HG02571 (cell line): ENCODE results near the gene UBXN2A.
"Not testable (repeated sequence)": the region's sequence is repeated elsewhere in the genome, so short reads cannot be mapped to it uniquely, and the experiment has no call there.

Source experiments
- ATAC-seq: cut with Tn5 transposase; IDR thresholded peaks from one replicate; pipeline ENCODE4 v1.9.1; 2021; ENCODE audit warnings: mild to moderate bottlenecking, moderate library complexity; ENCODE audit not compliant: unreplicated experiment

Gene UBXN2A

DNA sequence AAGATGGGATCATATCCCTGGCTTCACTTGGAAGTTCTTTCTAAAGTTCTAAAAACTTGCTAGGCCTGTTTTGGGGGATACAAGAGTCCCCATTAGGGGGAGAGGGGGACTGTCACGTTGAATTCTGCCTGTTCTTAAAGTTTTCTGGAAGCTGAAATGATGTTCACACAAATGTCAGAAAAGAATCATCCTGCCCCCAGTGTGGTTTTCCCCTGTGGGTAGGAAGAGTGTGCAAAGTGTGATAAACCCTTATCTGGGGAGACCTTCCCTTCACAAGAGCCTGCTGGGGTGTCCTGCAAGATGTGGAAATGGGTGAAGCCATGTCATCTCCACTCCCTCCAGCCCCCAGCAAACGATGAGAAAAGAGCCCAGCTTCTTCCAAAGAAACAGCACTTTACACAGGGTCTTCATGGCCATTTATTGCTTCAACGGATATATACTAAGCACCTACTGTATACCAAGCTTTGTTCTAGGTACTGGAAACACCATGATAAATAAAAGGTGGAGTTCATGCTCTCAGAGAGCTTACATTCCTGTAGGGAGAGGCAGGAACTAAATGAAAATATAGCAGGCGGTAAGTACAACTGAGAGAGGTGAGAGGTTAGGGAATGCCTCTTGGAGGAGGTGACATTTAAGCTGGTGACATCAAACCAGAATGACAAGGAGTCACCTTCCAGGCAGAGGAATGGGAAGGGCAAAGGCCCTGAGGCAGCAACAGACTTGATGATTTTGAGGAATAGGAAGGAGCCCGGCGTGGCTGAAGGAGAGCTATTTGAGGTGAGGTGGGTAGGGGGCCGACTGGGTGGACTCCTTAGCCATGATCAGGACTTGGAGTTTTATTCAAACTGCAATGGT, 71.2 kb downstream of the UBXN2A start:
- no peak for ATAC-seq

DNA sequence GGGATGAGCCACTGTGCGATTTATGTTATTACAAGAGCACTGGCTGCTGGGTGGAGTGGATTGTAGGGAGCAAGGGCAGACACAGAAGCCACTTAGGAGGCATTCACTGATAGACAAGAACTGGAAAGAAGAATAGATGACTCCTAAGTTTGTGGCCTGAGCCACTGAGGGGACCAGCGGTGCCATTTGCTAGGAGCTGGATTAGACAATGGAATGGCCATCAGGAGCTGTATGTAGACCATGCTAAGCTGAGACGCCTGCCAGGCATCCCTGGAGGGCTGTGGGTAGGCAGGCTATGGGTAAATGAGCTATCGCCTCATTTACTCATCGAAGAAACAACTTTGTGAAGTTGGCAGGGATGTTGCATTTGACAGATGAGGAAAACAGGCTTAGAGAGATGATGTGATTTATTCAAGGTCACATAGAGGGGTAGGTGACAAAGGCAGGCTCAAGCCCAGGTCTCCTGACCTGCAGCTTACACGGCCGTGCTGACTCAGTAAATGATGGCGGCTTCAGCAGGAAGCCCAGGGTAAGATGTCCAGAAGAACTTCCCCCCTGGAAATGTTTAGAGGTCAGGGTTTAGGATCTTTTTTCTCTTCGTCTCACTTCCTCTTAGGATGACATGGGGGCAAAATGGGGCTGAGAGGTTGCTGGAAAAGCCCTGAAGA, 72.4 kb downstream of the UBXN2A start:
- no peak for ATAC-seq

DNA sequence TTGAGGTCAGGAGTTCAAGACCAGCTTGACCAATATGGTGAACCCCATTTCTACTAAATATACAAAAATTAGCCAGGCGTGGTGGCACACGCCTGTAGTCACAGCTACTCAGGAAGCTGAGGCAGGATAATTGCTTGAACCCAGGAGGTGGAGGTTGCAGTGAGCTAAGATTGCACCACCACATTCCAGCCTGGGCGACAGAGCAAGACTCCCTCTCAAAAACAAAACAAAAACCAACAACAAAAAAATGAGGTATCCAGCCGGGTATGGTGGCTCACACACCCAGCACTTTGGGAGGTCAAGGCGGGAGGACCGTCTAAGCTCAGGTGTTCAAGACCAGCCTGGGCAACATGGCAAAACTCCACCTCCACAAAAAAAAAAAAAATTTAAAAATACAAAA, 74.6 kb downstream of the UBXN2A start:
- not testable (repeated sequence) for ATAC-seq

DNA sequence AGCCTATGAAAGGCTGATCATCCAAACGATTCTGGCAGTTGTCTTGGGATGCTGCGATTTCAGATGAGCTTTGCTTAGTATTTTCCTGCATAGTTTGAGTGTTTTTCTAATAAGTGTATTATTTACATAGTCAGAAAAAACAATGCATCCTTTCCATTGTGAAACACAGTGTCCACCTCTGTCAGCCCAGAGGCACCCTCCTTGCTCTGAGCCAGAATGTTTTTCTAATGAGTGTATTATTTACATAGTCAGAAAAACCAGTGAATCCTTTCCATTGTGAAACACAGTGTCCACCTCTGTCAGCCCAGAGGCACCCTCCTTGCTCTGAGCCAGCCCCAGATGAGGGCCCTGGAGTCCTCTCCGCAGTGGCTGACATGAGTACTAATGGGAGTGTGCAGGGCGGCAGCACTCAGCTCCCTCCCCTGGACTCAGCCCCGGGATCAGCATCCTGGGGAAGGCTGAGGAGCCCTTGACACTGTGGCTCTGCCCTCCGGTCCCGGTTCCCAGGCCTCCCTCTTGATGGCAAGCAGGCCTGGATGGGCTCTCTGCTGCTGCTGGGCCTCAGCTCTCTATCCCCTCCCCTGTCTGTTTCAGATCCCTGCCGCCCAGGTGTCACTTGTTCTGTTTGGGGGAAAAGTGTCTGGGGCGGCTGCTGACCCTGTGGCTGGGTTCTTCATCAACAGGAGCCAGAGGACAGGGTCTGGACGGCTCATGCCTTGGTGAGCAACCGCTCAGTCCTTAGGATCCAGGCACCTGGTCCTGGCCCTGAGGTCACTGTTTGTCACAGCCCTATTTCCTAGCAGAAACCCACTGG, 75.5 kb downstream of the UBXN2A start:
- ATAC-seq, result no peak

DNA sequence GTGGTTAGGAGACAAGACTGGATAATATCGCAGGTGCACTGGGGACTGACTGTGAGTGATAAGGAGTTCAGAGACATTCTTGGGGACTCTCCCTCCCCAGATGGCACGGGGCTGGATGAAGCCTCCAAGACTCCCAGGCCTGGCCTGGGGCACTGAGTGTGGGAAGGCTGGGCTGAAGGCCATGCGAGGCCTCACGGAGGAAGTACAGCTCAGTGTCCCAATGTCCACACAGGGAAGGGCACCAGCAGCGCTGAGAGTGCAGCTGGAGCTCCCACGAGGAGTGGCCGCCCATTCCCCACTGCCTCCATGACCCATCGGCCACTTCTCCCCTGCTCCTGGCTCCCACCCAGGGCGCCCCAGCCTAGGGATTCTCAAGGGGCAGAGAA, 76.1 kb downstream of the UBXN2A start:
- ATAC-seq, result no peak

DNA sequence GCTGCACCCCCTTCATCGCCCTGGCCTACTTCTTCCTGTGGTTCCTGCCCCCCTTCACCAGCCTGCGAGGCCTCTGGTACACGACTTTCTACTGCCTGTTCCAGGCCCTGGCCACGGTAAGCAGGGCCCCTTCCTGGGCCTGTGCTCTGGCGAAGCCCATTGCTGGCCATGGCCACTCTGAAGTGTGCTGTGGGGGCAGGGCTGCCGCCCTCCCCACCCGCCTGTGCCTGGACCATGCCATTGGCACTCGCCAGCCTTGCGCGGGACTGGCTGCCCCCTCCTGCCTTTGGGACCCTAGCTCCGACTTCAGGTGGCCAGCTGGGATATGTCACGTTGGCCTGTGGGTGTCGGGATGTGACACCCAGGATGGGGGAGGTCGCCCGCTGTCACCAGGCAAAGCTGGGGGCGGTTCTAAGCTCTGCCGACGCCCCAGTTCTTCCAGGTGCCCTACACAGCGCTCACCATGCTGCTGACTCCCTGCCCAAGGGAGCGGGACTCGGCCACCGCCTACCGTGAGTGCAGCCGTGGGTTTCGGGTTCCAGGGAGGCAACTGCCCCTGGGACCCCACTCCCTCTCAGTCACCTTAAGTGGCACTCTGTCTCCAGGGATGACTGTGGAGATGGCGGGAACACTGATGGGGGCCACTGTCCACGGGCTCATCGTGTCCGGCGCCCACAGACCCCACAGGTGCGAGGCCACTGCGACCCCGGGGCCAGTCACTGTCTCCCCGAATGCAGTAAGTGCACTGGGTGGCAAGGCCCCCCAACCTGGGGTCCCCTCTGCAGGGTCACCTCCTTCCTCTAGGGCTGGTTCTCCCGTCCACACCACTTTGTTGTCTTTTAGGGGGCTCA, 76.8 kb downstream of the UBXN2A start:
- no peak for ATAC-seq

DNA sequence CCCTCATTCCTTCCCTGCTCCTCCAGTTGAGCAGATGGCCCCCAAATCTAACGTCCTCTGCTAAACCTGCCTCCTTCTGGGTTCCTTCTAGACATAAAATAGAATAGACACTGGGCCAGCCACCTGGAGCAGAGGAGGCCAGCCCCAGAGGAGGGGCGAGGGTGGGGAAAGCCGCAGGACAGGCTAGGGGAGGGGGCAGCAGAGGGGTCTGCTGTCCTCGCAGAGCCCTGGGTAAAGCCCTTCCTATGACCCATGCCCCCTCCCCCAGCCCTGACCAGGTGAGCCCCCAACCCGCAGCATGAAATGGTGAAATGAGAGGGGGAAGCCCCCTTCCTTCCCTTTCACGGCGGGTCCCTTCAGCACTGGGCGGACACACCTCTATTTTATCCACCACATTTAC, 77.4 kb downstream of the UBXN2A start:
- no peak for ATAC-seq

DNA sequence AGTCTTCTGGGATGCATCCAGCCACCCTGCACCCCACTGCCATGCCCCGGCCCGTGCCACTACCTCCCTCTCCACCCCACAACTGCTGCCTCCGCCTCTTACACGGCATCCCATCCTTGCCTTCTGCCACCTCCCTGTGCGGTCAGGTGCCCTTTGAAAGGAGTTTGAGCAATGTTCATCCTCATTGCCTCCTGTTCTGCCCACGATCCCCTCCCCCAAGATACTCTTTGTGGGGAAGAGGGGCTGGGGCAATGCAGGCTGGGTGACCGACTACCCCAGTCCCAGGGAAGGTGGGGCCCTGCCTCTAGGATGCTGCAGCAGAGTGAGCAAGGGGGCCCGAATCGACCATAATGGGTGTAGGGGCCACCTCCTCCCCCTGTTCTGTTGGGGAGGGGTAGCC, 78.0 kb downstream of the UBXN2A start:
- no peak for ATAC-seq

DNA sequence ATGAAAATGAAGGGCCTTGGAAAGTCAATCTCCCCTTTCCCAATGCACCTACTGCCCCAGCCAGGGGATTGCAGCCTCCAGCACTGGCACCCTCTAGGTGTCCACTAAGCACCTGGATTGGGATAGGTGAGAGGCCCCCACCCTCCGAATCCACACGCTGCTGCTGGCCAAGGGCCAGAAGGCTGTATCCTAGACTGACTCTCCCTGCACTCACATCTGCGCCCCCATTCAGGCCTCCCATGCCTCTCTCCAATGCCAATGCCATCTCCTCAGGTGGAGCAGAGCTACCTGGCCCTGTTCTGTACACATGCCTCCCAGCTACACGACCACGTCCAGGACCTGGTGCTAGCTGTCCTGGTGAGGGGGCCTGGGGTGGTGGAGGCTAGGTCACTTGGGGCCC, 79.5 kb downstream of the UBXN2A start:
- ATAC-seq, result no peak

DNA sequence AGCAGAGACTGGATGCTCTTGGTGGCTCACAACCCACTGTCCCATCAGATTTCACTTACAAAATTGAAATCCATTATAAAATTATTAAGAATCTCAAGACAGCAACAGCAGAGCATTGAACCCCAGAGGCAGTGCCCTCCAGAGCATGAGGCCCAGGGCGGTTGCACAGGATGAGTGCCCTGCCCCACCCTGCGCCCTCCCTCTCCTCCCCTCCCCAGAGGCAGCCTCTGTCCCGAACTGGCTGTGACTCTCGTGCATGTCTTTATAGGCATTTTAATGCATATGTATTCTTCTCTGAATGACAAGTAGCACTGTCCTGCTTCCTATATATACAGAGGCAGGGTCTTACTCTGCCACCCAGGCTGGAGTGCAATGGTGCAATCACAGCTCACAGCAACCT, 80.0 kb downstream of the UBXN2A start:
- ATAC-seq, result no peak

DNA sequence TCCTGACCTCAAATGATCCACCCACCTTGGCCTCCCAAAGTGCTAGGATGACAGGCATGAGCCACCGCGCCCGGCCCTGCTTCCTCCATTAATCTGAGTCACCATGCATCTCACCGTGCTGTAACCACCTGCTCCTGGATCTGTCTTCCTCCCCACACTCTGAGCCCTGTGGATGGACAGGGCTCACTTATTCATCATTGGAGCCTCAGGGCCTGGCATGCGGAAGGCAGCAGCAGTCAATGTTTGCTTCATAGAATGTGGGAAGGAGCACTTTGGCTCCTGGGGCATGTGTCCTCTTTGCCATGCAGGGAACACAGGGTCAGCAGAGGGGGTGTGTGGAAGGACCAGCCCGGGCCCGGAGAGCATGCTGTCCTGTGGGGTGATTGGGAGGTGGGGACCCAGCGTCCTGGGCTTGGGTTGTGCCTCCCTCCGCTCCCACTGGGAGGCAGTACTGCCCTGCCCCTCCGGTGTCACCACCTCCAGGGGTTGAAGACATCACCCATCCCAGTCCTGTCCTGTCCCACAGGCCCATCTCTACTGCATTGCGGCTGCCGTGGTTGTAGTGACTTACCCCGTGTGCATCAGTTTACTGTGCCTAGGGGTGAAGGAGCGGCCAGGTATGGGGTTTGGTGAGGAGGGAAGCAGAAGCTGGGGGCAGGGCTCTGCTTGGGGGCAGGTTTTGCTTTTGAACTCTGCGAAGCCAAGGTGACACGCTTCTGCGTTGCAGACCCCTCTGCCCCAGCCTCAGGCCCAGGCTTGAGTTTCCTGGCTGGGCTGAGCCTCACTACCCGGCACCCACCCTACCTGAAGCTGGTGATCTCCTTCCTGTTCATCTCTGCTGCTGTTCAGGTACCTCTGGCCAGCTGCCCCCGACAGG, 81.1 kb downstream of the UBXN2A start:
- ATAC-seq, result no peak

DNA sequence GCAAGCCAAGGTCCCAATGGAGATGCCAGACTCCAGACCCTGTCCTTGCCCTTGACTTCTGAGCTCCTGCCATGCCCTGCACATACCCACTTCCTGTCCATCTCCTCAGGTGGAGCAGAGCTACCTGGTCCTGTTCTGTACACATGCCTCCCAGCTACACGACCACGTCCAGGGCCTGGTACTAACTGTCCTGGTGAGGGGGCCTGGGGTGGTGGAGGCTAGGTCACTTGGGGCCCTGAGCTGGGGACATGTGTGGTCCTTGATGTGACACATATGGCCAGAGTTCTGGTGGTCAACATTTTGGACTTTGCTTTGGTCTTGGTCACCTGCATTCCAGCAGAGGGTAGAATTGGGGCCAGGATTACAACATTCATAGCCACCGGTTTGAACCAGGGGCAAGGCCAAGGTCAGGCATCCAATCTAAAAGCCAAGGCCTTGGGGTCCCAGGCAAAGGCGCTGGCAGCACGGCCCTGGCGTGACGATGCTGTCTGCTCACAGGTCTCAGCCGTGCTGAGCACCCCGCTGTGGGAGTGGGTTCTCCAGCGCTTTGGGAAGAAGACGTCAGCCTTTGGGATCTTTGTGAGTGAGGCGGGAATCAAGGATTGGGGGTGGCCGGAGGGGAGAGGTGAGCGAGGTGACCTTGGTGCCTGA, 82.2 kb downstream of the UBXN2A start:
- no peak for ATAC-seq

DNA sequence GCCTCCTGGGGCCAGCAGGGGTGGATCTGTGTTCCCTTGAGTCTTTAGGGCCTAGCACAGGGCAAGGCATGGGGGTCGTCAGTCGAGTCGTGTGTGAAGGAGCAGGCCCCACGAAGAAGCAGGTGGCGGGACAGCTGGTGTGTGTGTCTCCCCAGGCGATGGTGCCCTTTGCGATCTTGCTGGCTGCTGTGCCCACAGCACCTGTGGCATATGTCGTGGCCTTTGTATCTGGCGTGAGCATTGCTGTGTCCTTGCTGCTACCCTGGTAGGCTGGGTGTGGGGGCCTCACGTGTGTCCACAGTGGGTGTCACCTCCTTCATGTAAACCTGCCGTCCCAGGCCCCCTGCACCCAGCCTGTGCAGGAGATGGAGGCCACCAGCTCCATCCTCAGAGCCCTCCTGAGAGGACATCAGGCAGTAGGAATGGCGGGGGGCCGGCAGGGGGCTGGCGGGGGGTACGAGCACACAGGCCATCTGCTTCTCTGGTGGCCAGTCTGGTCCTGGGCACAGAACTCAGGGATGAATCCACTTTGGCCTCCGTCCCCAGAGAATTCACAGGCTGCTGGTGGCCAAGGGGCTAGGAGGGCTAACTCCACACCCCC, 82.8 kb downstream of the UBXN2A start:
- no peak for ATAC-seq

DNA sequence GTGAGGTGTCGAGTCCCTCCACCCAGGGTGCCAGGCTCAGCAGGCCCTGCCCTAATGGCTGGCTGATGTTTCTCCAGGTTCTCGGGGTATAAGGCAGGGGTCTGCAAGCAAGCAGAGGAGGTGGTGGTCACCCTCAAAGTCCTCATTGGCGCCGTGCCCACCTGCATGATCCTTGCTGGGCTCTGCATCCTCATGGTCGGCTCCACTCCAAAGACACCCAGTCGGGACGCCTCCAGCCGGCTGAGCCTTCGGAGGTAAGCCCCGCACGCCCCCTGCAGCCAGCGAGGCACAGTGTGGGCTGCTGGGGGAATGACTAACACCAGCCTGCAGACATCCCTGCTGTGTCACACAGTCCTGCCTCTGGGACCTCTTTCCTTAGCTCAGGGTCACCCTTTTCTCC, 83.8 kb downstream of the UBXN2A start:
- no peak for ATAC-seq

DNA sequence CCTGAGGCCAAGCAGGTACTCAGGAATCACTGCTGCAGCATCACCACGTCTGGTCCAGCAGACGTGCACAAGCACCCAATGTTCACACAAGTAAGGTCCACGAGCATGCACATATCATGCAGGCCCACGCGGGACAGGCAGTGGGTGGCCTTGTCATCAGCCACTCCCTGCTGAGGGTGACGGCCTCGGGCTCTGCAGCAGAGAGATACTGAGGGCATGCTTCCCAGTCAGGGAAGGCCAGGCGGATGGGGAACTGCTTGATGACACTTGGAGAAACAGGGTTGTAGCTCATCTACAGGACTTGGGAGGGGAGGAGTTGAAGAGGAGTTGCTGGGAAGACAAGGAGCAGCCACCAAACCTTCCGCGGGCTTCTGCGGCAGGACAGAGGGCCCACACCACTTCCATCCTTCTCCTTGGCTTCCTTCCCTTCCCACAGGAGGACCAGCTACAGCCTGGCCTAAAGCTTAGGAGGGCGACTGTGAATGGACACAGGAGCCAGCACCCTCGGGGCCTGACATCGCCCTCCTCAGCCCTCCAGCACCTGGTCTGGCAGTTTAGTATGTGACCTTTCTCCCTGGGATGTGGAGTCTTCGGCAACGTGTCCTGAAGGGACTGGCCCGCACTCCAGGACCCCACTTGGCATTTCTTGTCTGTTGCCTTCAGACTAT, 84.9 kb downstream of the UBXN2A start:
- no peak for ATAC-seq

DNA sequence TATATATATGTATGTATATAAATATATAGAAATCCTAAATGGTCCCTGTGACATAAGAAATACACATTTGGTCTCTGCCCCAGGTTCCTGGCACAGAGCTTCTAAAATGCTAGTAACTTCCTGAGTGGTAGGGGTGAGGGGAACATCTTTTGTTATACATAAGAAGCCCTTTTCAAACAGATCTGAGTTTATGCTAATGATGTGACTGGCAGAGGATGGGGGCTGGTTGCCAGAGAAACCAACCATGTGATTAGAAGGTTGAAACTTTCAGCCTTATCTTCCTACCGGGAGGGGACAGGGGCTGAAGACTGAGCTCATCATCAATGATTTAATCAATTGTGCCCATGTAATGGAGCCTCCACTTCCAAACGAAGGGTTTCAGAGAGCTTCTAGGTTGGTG, 86.0 kb downstream of the UBXN2A start:
- no peak for ATAC-seq

DNA sequence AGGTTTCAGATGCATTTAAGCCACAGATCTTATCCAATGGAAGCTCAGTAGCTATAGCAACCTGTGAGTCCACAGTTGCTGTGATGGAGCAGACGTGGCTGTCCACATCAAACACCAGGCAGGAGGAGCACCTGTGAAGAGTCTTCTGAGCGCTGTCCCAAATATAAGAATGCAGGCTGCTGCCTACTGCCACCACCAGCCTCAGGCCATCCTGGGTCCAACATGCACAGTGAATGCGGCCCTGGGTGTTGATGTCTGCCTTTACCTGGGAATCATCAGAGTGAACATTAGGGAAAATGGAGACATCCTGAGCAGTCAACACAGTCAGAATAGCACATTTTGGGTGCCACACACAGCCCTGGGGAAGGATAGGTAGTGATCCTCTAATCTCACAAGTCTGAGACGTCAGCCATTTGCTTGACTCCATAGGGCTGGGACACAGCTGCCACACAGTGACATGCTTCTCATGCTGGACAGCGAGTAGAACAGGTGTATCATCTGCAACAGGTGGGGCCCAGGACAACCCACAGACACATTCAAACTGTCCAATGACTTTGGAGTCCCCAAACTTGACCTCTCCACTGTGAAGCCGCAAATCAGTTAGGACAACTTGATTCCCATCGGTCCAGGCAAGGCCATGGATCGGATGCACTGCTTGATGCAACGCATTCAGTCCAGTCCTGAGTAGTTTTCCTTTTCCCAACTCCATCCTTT, 98.7 kb downstream of the UBXN2A start:
- no peak for ATAC-seq

DNA sequence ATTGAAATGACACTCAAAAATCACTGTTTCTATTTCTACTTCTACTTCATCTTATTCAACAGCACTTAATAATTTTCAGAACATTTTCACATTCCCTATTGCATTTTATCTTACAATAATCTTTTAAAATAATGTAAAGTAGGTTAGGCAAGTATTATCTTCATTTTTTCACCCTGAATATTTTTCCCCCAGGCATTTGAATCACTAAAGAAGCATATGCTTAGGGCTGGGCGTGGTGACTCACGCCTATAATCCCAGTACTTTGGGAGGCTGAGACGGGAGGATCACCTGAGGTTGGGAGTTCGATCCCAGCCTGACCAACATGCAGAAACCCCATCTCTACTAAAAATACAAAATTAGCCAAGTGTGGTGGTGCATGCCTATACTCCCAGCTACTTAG, 100.2 kb downstream of the UBXN2A start:
- no peak for ATAC-seq
